Measurements from ENCODE around the gene PRRX1.

GRCh38 chr1:170765279-170765678 lies 101.3 kb downstream of the PRRX1 start:
- no peak for TF ChIP-seq ZNF274 (IDR thresholded peaks at IDR 0.05; ENCODE audit: low read depth, low read length)
- no peak for TF ChIP-seq YY1 (IDR thresholded peaks at IDR 0.05; ENCODE audit: insufficient read depth, insufficient read length)
